MM.1S (cell line): ENCODE data around the gene NAPA.

Experiments
- CTCF ChIP-seq: fragments of 300-600 bp; sonication (generic); IDR thresholded peaks from 2 replicates; pipeline ENCODE4 v1.5.1; 2016; ENCODE audit warnings: antibody characterized with exemption, low read length, mixed read lengths
- EZH2 ChIP-seq: fragments of 300-600 bp; sonication (generic); optimal IDR thresholded peaks from 2 replicates; pipeline ENCODE3; 2017; ENCODE audit warnings: low read depth, mild to moderate bottlenecking, antibody characterized with exemption, low read length, mixed read lengths
- EZH2phosphoT487 ChIP-seq: fragments of 300-600 bp; sonication (generic); IDR thresholded peaks from 2 replicates; pipeline ENCODE4 v1.6.1; 2018; ENCODE audit warnings: antibody characterized with exemption, low read length

GRCh38 chr19:47534628-47535027 lies 19.8 kb upstream of the NAPA start:
- no peak for TF ChIP-seq CTCF
- TF ChIP-seq EZH2phosphoT487: no peak
- TF ChIP-seq EZH2: no peak
